H9 (cell line): Measurements from ENCODE around the gene SSBP2. TPM values are rescaled to one million over a fixed set of nuclear protein-coding genes. Genes with fewer than 3 reads are reported as not detected.

ENCODE experiments used
- DNase-seq: peaks from one replicate; pipeline ENCODE4 v3.0.0-alpha.2; 2017
- H2AFZ ChIP-seq: one replicate; pipeline ENCODE4 v1.6.1; 2013; ENCODE audit warnings: mild to moderate bottlenecking, low read length, control low read depth, moderate library complexity
- H2AK5ac ChIP-seq: 2 replicates; pipeline ENCODE4 v1.6.1; 2013; ENCODE audit warnings: low read length, control low read depth, mixed read lengths; ENCODE audit not compliant: insufficient read length
- H2BK120ac ChIP-seq: one replicate; pipeline ENCODE4 v1.6.1; 2013; ENCODE audit warnings: low read depth, mild to moderate bottlenecking, low read length, control low read depth, inconsistent platforms; ENCODE audit not compliant: poor library complexity, severe bottlenecking
- H2BK12ac ChIP-seq: 2 replicates; pipeline ENCODE4 v1.6.1; 2013; ENCODE audit warnings: low read length, control low read depth, mixed read lengths, low read depth; ENCODE audit not compliant: insufficient read length
- H2BK15ac ChIP-seq: 2 replicates; pipeline ENCODE4 v1.6.1; 2013; ENCODE audit warnings: low read depth, low read length, control low read depth
- H2BK20ac ChIP-seq: one replicate; pipeline ENCODE4 v1.6.1; 2013; ENCODE audit warnings: low read depth, mild to moderate bottlenecking, low read length, control low read depth, inconsistent platforms; ENCODE audit not compliant: poor library complexity, severe bottlenecking
- H2BK5ac ChIP-seq: 2 replicates; pipeline ENCODE4 v1.6.1; 2013; ENCODE audit warnings: low read length, control low read depth, mixed read lengths; ENCODE audit not compliant: insufficient read length
- H3K14ac ChIP-seq: 2 replicates; pipeline ENCODE4 v1.6.1; 2013; ENCODE audit warnings: low read length, control low read depth; ENCODE audit not compliant: insufficient read depth
- H3K18ac ChIP-seq: 2 replicates; pipeline ENCODE4 v1.6.1; 2013; ENCODE audit warnings: low read depth, mild to moderate bottlenecking, mixed read lengths, low read length, control low read depth; ENCODE audit not compliant: insufficient read length
- H3K23ac ChIP-seq: 2 replicates; pipeline ENCODE4 v1.6.1; 2013; ENCODE audit warnings: low read length, control low read depth, mixed read lengths, low read depth; ENCODE audit not compliant: insufficient read length
- H3K23me2 ChIP-seq: 2 replicates; pipeline ENCODE4 v1.6.1; 2013; ENCODE audit warnings: low read depth, mild to moderate bottlenecking, mixed read lengths, low read length, control low read depth; ENCODE audit not compliant: insufficient read length, poor library complexity, severe bottlenecking
- H3K27ac ChIP-seq: 2 replicates; pipeline ENCODE4 v1.5.1; 2013; ENCODE audit warnings: low read length, control low read depth, mixed read lengths, low read depth; ENCODE audit not compliant: insufficient read length
- H3K27me3 ChIP-seq: 2 replicates; pipeline ENCODE4 v1.6.1; 2013; ENCODE audit warnings: low read length, control low read depth, inconsistent platforms; ENCODE audit not compliant: insufficient read depth
- H3K4ac ChIP-seq: 2 replicates; pipeline ENCODE4 v1.6.1; 2013; ENCODE audit warnings: low read depth, mild to moderate bottlenecking, control low read depth, inconsistent platforms, low read length, moderate library complexity
- H3K4me1 ChIP-seq: 2 replicates; pipeline ENCODE4 v1.6.1; 2013; ENCODE audit warnings: low read length, control low read depth, inconsistent platforms; ENCODE audit not compliant: insufficient read depth
- H3K4me2 ChIP-seq: 2 replicates; pipeline ENCODE4 v1.6.1; 2013; ENCODE audit warnings: low read length, control low read depth, mixed read lengths; ENCODE audit not compliant: insufficient read length, insufficient read depth
- H3K56ac ChIP-seq: 2 replicates; pipeline ENCODE4 v1.6.1; 2013; ENCODE audit warnings: low read depth, mild to moderate bottlenecking, mixed read lengths, low read length, control low read depth; ENCODE audit not compliant: insufficient read length
- H3K79me1 ChIP-seq: 2 replicates; pipeline ENCODE4 v1.6.1; 2013; ENCODE audit warnings: low read depth, mild to moderate bottlenecking, moderate library complexity, low read length, control low read depth, inconsistent platforms; ENCODE audit not compliant: insufficient read depth, poor library complexity, severe bottlenecking
- H3K79me2 ChIP-seq: 2 replicates; pipeline ENCODE4 v1.6.1; 2013; ENCODE audit warnings: low read length, control low read depth, inconsistent platforms; ENCODE audit not compliant: insufficient read depth
- H3K9ac ChIP-seq: 2 replicates; pipeline ENCODE4 v1.6.1; 2013; ENCODE audit warnings: low read length, control low read depth, mixed read lengths; ENCODE audit not compliant: insufficient read length; ENCODE audit errors: extremely low read depth
- H3K9me3 ChIP-seq: one replicate; pipeline ENCODE4 v1.6.1; 2013; ENCODE audit warnings: low read depth, low read length, inconsistent platforms; ENCODE audit not compliant: control insufficient read depth
- H3T11ph ChIP-seq: one replicate; pipeline ENCODE4 v1.6.1; 2013; ENCODE audit warnings: mild to moderate bottlenecking, low read length, control low read depth, inconsistent platforms
- H4K20me1 ChIP-seq: one replicate; pipeline ENCODE4 v1.6.1; 2013; ENCODE audit not compliant: control insufficient read depth, insufficient read length, insufficient read depth
- H4K5ac ChIP-seq: 2 replicates; pipeline ENCODE4 v1.6.1; 2013; ENCODE audit warnings: low read depth, mild to moderate bottlenecking, mixed read lengths, low read length, control low read depth; ENCODE audit not compliant: insufficient read length
- H4K8ac ChIP-seq: replicated peaks from 2 replicates; pipeline ENCODE4 v1.6.1; 2013; ENCODE audit warnings: low read length, control low read depth, mixed read lengths, low read depth; ENCODE audit not compliant: insufficient read length
- H4K91ac ChIP-seq: 2 replicates; pipeline ENCODE4 v1.6.1; 2013; ENCODE audit warnings: low read depth, mild to moderate bottlenecking, moderate library complexity, mixed read lengths, low read length, control low read depth; ENCODE audit not compliant: insufficient read length
- H3K27ac Mint-ChIP-seq, 3 experiments: 2 replicates in 2 of 3; 3 replicates in 1 of 3; pipeline ENCODE4 v1.8.0; 2020 to 2021; ENCODE audit warnings: mixed read lengths in 3 of 3, mild to moderate bottlenecking in 1 of 3, moderate library complexity in 1 of 3
- H3K27me3 Mint-ChIP-seq: 2 replicates; pipeline ENCODE4 v1.8.0; 2021; ENCODE audit warnings: low read depth, mild to moderate bottlenecking, moderate library complexity, mixed read lengths
- H3K36me3 Mint-ChIP-seq, 3 experiments: 2 replicates in 2 of 3; 3 replicates in 1 of 3; pipeline ENCODE4 v1.8.0; 2020 to 2021; ENCODE audit warnings: low read depth in 3 of 3, mixed read lengths in 3 of 3; ENCODE audit not compliant: insufficient read depth in 1 of 3
- H3K4me1 Mint-ChIP-seq, 2 experiments: 2 replicates each; pipeline ENCODE4 v1.8.0; 2020; ENCODE audit warnings: mixed read lengths in 2 of 2
- H3K4me3 Mint-ChIP-seq, 2 experiments: 2 replicates in 1 of 2; 3 replicates in 1 of 2; pipeline ENCODE4 v1.8.0; 2020 to 2021; ENCODE audit warnings: mild to moderate bottlenecking in 2 of 2, mixed read lengths in 2 of 2, moderate library complexity in 1 of 2
- H3K9me3 Mint-ChIP-seq, 2 experiments: 2 replicates in 1 of 2; 3 replicates in 1 of 2; pipeline ENCODE4 v1.8.0; 2020; ENCODE audit warnings: mild to moderate bottlenecking in 2 of 2, mixed read lengths in 2 of 2, moderate library complexity in 1 of 2
- WGBS: extraction: QIAGEN DNeasy Blood & Tissue Kit; methylation state at CpG from one replicate; pipeline ENCODE4 v1.1.7; 2013; ENCODE audit warnings: missing lambda C conversion rate, low lambda C conversion rate, mixed read lengths; ENCODE audit not compliant: insufficient read length; ENCODE audit errors: extremely low coverage; 5-methylcytosine and 5-hydroxymethylcytosine counted together
- total RNA-seq: library from RNA; stranded (reverse); gene quantifications from 2 replicates; pipeline ENCODE4 v1.2.1, GENCODE V29; 2021
- TF ChIP-seq, protein P1 (sequence below): fragments of 200-600 bp; sonication (generic); conservative IDR thresholded peaks from 3 replicates; pipeline ENCODE4 v1.8.0; 2021; ENCODE audit warnings: antibody characterized with exemption, mild to moderate bottlenecking

Gene SSBP2
- total RNA-seq, 1 experiment from 2014 or later, result 35.6 TPM

DNA sequence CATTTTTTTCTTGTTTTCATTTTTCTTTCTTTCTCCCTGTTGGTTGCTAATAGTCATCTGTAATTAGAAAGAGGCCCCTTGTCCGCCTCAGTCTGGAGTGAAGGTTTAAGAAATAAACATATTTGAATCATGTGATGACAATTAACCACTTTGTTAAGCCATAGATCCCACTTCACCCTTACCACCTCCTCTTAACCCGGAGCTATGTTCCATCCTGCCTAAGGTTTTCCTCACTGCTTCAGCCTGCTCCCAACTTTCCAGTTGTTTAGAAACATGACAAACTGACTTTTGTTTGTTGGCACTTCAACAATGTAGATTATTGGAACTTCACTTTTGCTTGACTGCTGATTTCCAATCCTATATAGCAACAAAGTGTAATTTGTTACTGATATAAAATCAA lies 37.4 kb upstream of the SSBP2 start:
- Histone ChIP-seq H3K56ac (no peak overlapping the region), H3K18ac (no peak overlapping the region), H2BK120ac (no peak overlapping the region), H3K79me1 (no peaks in the 10 kb centered on the region), H2AK5ac (no peak overlapping the region), H3K79me2 (no peaks in the 10 kb centered on the region), H3K9ac (no peak overlapping the region), H3K4me2 (no peak overlapping the region), H2AFZ (no peak overlapping the region), H4K5ac (no peak overlapping the region), H4K8ac (no peak overlapping the region), H4K20me1 (no peaks in the 10 kb centered on the region), H2BK20ac (no peak overlapping the region), H3K23ac (no peak overlapping the region), H4K91ac (no peak overlapping the region), H3T11ph (no peak overlapping the region), H3K9me3 (no peaks in the 10 kb centered on the region), H2BK15ac (no peak overlapping the region), H2BK5ac (no peak overlapping the region), H3K23me2 (no peaks in the 10 kb centered on the region), H3K14ac (no peak overlapping the region), H2BK12ac (no peak overlapping the region), H3K27me3 (no peaks in the 10 kb centered on the region), H3K4me1 (peaks cover 6% of the 10 kb centered on the region; the same call in 1 of the 2 replicates), H3K4ac (no peak overlapping the region), H3K27ac (peak overlapping the region; percentile 21)
- no peaks in the 10 kb centered on the region for H3K27me3 Mint-ChIP-seq
- WGBS, result no CpG with 5 or more reads among the region's 2 CpGs
- peaks cover 0 to 12% of the 10 kb centered on the region in 2 experiments; a peak in 4 of 5 replicates for H3K9me3 Mint-ChIP-seq
- peak overlapping the region; percentile 62 to 95 (median 93) for H3K27ac Mint-ChIP-seq
- H3K36me3 Mint-ChIP-seq, result peaks cover 0 to 9% (median 0%) of the 10 kb centered on the region in 3 experiments; a peak in 4 of 7 replicates
- no peak for DNase-seq
- H3K4me3 Mint-ChIP-seq, result no peak overlapping the region
- TF ChIP-seq, protein P1, sequence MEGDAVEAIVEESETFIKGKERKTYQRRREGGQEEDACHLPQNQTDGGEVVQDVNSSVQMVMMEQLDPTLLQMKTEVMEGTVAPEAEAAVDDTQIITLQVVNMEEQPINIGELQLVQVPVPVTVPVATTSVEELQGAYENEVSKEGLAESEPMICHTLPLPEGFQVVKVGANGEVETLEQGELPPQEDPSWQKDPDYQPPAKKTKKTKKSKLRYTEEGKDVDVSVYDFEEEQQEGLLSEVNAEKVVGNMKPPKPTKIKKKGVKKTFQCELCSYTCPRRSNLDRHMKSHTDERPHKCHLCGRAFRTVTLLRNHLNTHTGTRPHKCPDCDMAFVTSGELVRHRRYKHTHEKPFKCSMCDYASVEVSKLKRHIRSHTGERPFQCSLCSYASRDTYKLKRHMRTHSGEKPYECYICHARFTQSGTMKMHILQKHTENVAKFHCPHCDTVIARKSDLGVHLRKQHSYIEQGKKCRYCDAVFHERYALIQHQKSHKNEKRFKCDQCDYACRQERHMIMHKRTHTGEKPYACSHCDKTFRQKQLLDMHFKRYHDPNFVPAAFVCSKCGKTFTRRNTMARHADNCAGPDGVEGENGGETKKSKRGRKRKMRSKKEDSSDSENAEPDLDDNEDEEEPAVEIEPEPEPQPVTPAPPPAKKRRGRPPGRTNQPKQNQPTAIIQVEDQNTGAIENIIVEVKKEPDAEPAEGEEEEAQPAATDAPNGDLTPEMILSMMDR, result no peak
- H3K4me1 Mint-ChIP-seq, result peaks cover 25 to 30% of the 10 kb centered on the region in 2 experiments
